B cell (primary cell): ENCODE results near the gene SRD5A3. TPM values are rescaled to one million over a fixed set of nuclear protein-coding genes. Genes with fewer than 3 reads are reported as not detected.

Source experiments
- ATAC-seq: fragments of 200-7000 bp; cut with Tn5 transposase; one replicate; pipeline ENCODE4 v1.10.0; 2021; ENCODE audit warnings: low read depth, mild to moderate bottlenecking, moderate number of reproducible peaks, moderate library complexity
- CTCF ChIA-PET: fragments of 350-600 bp; sonication (Branson Sonifier 250); formaldehyde crosslinking; loops from one replicate; lab custom pipeline; 2021; ENCODE audit warnings: antibody characterized with exemption, inconsistent platforms; lab: Charles Lee
- POLR2A ChIA-PET: fragments of 350-600 bp; sonication (Branson Sonifier 250); formaldehyde crosslinking; loops from one replicate; lab custom pipeline; 2021; ENCODE audit warnings: antibody characterized with exemption; lab: Charles Lee
- DNase-seq: peaks from one replicate; pipeline ENCODE4 v3.0.0; 2013
- H2AFZ ChIP-seq: 2 replicates; pipeline ENCODE4 v1.6.1; 2012; ENCODE audit warnings: mild to moderate bottlenecking, low read depth, low read length; ENCODE audit not compliant: insufficient read depth, poor library complexity, severe bottlenecking
- H3K27ac ChIP-seq, 2 donors: 1 replicate in 1 of 2; 2 replicates in 1 of 2; pipeline ENCODE4 v1.5.1; 2012 to 2013; ENCODE audit warnings: low read length in 2 of 2, mild to moderate bottlenecking in 2 of 2, moderate library complexity in 1 of 2
- H3K27me3 ChIP-seq, 4 experiments: fragments of 200-600 bp in 1 of 4; sonication (generic) in 1 of 4; replicated peaks in 1 of 4; 1 replicate in 2 of 4; 2 replicates in 2 of 4; pipeline versions ENCODE4 v1.6.1 to v1.7.0; 2013 to 2016; ENCODE audit warnings: low read length in 3 of 4, mild to moderate bottlenecking in 2 of 4, mixed read lengths in 1 of 4, moderate library complexity in 1 of 4; ENCODE audit not compliant: insufficient read depth in 4 of 4, control insufficient read depth in 3 of 4; ENCODE audit errors: control extremely low read depth in 1 of 4
- H3K36me3 ChIP-seq, 2 experiments: replicated peaks in 1 of 2; 1 replicate in 1 of 2; 2 replicates in 1 of 2; pipeline versions ENCODE4 v1.6.1 to v1.7.1; 2013; ENCODE audit warnings: low read length in 1 of 2; ENCODE audit not compliant: insufficient read depth in 2 of 2, control insufficient read depth in 1 of 2; ENCODE audit errors: control extremely low read depth in 1 of 2, extremely low read depth in 1 of 2
- H3K4me1 ChIP-seq, 2 donors: fragments of 200-600 bp in 1 of 2; sonication (generic) in 1 of 2; 1 replicate in 1 of 2; 2 replicates in 1 of 2; pipeline versions ENCODE4 v1.5.1 to v1.6.1; 2013 to 2017; ENCODE audit warnings: low read length in 2 of 2; ENCODE audit not compliant: control insufficient read depth in 2 of 2, insufficient read depth in 2 of 2
- H3K4me2 ChIP-seq: replicated peaks from 2 replicates; pipeline ENCODE3; 2012; ENCODE audit warnings: mild to moderate bottlenecking, low read depth, low read length; ENCODE audit not compliant: poor library complexity, severe bottlenecking
- H3K4me3 ChIP-seq, 5 experiments: fragments of 200-600 bp in 1 of 5; sonication (generic) in 1 of 5; 1 replicate in 3 of 5; 2 replicates in 2 of 5; pipeline versions ENCODE4 v1.5.1 to v1.7.0; 2011 to 2016; ENCODE audit warnings: low read length in 4 of 5, mild to moderate bottlenecking in 4 of 5, low read depth in 2 of 5, control low read depth in 1 of 5, moderate library complexity in 1 of 5; ENCODE audit not compliant: insufficient read depth in 1 of 5; ENCODE audit errors: control extremely low read depth in 1 of 5, extremely low read depth in 1 of 5
- H3K79me2 ChIP-seq: fragments of 200-600 bp; sonication (generic); one replicate; pipeline ENCODE4 v1.6.0; 2016; ENCODE audit warnings: low read length; ENCODE audit not compliant: control insufficient read depth, insufficient read depth
- H3K9ac ChIP-seq: fragments of 200-600 bp; sonication (generic); 2 replicates; pipeline ENCODE4 v1.6.1; 2017; ENCODE audit warnings: mild to moderate bottlenecking, low read length, moderate library complexity
- H3K9me3 ChIP-seq, 3 donors: one replicate each; pipeline versions ENCODE4 v1.6.1 to v1.7.1; 2013; ENCODE audit warnings: low read length in 2 of 3; ENCODE audit not compliant: control insufficient read depth in 2 of 3, insufficient read depth in 1 of 3; ENCODE audit errors: control extremely low read depth in 1 of 3
- H4K20me1 ChIP-seq: 2 replicates; pipeline ENCODE4 v1.6.0; 2012; ENCODE audit warnings: mild to moderate bottlenecking, low read length; ENCODE audit not compliant: insufficient read depth, control insufficient read depth, poor library complexity, severe bottlenecking
- H3K27ac Mint-ChIP-seq: one replicate; pipeline ENCODE4 v1.8.0; 2021; ENCODE audit warnings: mixed read lengths
- H3K27me3 Mint-ChIP-seq: one replicate; pipeline ENCODE4 v1.8.0; 2021; ENCODE audit warnings: mixed read lengths
- H3K4me1 Mint-ChIP-seq: one replicate; pipeline ENCODE4 v1.8.0; 2021; ENCODE audit warnings: mixed read lengths
- H3K4me3 Mint-ChIP-seq: one replicate; pipeline ENCODE4 v1.8.0; 2021; ENCODE audit warnings: mixed read lengths
- H3K9me3 Mint-ChIP-seq: one replicate; pipeline ENCODE4 v1.8.0; 2022; ENCODE audit warnings: mixed read lengths; ENCODE audit not compliant: insufficient read depth
- EZH2 ChIP-seq: IDR thresholded peaks from 2 replicates; pipeline ENCODE4 v1.6.1; 2012; ENCODE audit warnings: borderline replicate concordance, low read depth, mild to moderate bottlenecking, moderate library complexity, low read length; ENCODE audit not compliant: insufficient read depth, poor library complexity, severe bottlenecking
- WGBS: methylation state at CpG from one replicate; pipeline ENCODE4 v1.1.5; 2013; ENCODE audit warnings: missing lambda C conversion rate; ENCODE audit not compliant: insufficient coverage; 5-methylcytosine and 5-hydroxymethylcytosine counted together
- intact Hi-C: fragments of 100-400 bp; cut with micrococcal nuclease; formaldehyde crosslinking; loops from one replicate; pipeline ENCODE4 v1.10.0; 2022
- polyA plus RNA-seq: library from polyadenylated mRNA; depleted of rRNA; stranded (reverse); fragments of >200 nt; gene quantifications from 2 replicates; pipeline ENCODE4 v1.2.3, GENCODE V29; 2012
- total RNA-seq, 2 donors: library from RNA; stranded (reverse); fragments of 120-200 nt in 1 of 2; gene quantifications; 1 replicate in 1 of 2; 2 replicates in 1 of 2; pipeline versions ENCODE4 v1.2.3 to v1.2.4, GENCODE V29; 2013 to 2022
- TF ChIP-seq, protein P1 (sequence below): fragments of 200-600 bp; IDR thresholded peaks from one replicate; pipeline ENCODE4 v1.8.0; 2022; ENCODE audit warnings: antibody characterized with exemption, mild to moderate bottlenecking

Gene SRD5A3
- total and polyA plus RNA-seq, 2 donors (not counting 1 experiment from before 2014, with no cell fraction given) = 0.88 to 3.6 TPM

DNA sequence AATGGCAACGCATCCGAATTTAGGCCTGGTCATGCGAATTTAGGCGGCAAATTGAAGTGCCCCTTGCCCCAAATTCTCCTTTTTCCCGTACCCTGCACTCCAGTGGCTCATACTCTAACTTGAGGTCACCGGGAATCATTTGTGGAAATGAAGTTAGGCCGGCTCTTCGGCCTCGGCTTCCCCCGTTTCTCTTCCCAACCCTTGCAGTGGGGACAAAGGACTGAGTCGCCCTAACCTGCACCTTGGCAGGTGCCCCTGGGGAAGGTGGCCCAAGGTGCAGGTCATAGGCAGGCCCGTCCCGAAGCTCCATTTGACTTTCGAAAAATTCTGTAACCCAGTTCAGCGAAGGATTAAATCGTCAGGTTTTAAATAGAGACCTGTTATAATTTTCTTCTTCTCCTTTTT, 811 bp downstream of the SRD5A3 start:
- no peaks in the 10 kb centered on the region for H3K27me3 Mint-ChIP-seq
- no peaks in the 10 kb centered on the region for H3K9me3 Mint-ChIP-seq
- H3K27me3 ChIP-seq = no peaks in the 10 kb centered on the region
- peaks cover 4 to 9% of the 10 kb centered on the region in 2 donors for H3K4me1 ChIP-seq
- no peak for DNase-seq
- TF ChIP-seq EZH2 = no peak
- TF ChIP-seq, protein P1, sequence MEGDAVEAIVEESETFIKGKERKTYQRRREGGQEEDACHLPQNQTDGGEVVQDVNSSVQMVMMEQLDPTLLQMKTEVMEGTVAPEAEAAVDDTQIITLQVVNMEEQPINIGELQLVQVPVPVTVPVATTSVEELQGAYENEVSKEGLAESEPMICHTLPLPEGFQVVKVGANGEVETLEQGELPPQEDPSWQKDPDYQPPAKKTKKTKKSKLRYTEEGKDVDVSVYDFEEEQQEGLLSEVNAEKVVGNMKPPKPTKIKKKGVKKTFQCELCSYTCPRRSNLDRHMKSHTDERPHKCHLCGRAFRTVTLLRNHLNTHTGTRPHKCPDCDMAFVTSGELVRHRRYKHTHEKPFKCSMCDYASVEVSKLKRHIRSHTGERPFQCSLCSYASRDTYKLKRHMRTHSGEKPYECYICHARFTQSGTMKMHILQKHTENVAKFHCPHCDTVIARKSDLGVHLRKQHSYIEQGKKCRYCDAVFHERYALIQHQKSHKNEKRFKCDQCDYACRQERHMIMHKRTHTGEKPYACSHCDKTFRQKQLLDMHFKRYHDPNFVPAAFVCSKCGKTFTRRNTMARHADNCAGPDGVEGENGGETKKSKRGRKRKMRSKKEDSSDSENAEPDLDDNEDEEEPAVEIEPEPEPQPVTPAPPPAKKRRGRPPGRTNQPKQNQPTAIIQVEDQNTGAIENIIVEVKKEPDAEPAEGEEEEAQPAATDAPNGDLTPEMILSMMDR = no peak
- ChIA-PET CTCF (interaction anchor here (1.0 to 4.2 kb wide), 5 partner anchors 9 to 199 kb away, joined by 3 to 29 read pairs (median 7); partner anchors contain the start of gene TMEM165), POLR2A (interaction anchor here (1.4 kb wide), 1 partner anchor 48 kb away, joined by 7 read pairs; the partner anchor contains the start of gene TMEM165)
- peak overlapping the region; percentile 85 for H3K4me3 Mint-ChIP-seq
- H3K79me2 ChIP-seq = no peaks in the 10 kb centered on the region
- intact Hi-C loops = loop anchor here (1.0 to 5.0 kb wide), 6 partner anchors 48 to 600 kb away; partner anchors contain the start of genes CEP135, CLOCK, EXOC1 and TMEM165
- no peak for ATAC-seq
- no peaks in the 10 kb centered on the region for H3K36me3 ChIP-seq
- H3K27ac ChIP-seq = peak overlapping the region; percentile 69 to 85
- H3K9ac ChIP-seq = peak overlapping the region; percentile 86
- no peaks in the 10 kb centered on the region for H4K20me1 ChIP-seq
- H2AFZ ChIP-seq = peak overlapping the region; percentile 98
- H3K4me1 Mint-ChIP-seq = peaks cover 10% of the 10 kb centered on the region
- H3K4me3 ChIP-seq = peak overlapping the region; percentile 42 to 84 (median 73)
- H3K4me2 ChIP-seq = peak overlapping the region; percentile 94
- no peaks in the 10 kb centered on the region for H3K9me3 ChIP-seq
- WGBS = 48% methylated on average over 14 of the region's 16 CpGs
- H3K27ac Mint-ChIP-seq = peak overlapping the region; percentile 86

DNA sequence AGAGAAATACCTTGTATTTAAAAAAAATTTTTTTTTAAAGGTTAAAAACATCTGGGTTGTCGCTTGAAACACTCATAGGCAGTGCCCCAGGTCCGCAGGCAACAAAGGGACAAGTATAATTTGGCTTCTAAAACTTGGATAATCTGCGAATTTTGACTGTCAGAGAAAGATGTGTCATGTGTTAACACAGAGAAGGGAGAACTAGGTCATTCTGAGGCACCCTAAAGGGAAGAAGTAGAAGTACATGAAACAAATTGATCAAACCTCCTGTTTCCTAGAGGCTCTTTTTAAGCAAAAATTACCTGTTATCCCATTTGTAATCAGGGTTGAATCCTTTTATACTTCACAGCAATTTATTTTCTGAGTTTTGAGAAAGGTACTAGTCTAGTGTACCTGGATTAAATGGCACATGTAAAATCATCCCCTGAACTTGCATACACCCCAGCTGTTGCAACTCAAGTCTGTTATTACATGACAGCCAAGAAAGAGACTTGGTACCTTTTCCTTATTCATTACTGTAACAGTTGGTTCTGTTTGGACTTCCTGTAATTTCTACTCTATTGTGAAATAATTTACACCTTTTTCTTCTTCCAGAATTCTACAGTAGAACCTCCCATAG, 1.7 kb downstream of the SRD5A3 start:
- Mint-ChIP-seq H3K4me1 (peaks cover 10% of the 10 kb centered on the region), H3K4me3 (peak overlapping the region; percentile 85), H3K27me3 (no peaks in the 10 kb centered on the region), H3K27ac (peak overlapping the region; percentile 86), H3K9me3 (no peaks in the 10 kb centered on the region)
- Histone ChIP-seq H3K4me1 (peaks cover 4 to 9% of the 10 kb centered on the region in 2 donors), H3K36me3 (no peaks in the 10 kb centered on the region), H3K9me3 (no peaks in the 10 kb centered on the region), H3K4me3 (no peak overlapping the region), H3K4me2 (no peak overlapping the region), H4K20me1 (no peaks in the 10 kb centered on the region), H3K79me2 (no peaks in the 10 kb centered on the region), H3K27ac (no peak overlapping the region), H3K9ac (no peak overlapping the region), H2AFZ (no peak overlapping the region), H3K27me3 (no peaks in the 10 kb centered on the region)
- ChIA-PET POLR2A (no interaction called here), CTCF (interaction anchor here (1.0 to 4.2 kb wide), 3 partner anchors 12 to 198 kb away, joined by 3 to 29 read pairs (median 7); partner anchors contain the start of gene TMEM165)
- DNase-seq (peak; percentile 13), ATAC-seq (no peak)
- TF ChIP-seq, protein P1 = no peak
- TF ChIP-seq EZH2 = no peak
- intact Hi-C loops = loop anchor here (2.0 to 5.0 kb wide), 2 partner anchors 505 to 600 kb away; partner anchors contain the start of genes CEP135 and EXOC1
- WGBS = 100% methylated on average over 2 of the region's 3 CpGs
